Mucosa of rectum (tissue), 2 donors: ENCODE measurements around the gene OGDH.

Experiments used
- H3K27ac ChIP-seq, 2 donors: one replicate each; pipeline ENCODE4 v1.7.0; 2013; ENCODE audit warnings: inconsistent platforms in 2 of 2, low read depth in 2 of 2, low read length in 2 of 2
- H3K27me3 ChIP-seq, 2 donors: one replicate each; pipeline ENCODE4 v1.7.0; 2013; ENCODE audit warnings: low read length in 2 of 2; ENCODE audit not compliant: control insufficient read depth in 2 of 2, insufficient read depth in 2 of 2
- H3K36me3 ChIP-seq, 2 donors: one replicate each; pipeline ENCODE4 v1.7.0; 2013; ENCODE audit warnings: low read length in 2 of 2; ENCODE audit not compliant: control insufficient read depth in 2 of 2, insufficient read depth in 2 of 2
- H3K4me1 ChIP-seq, 2 donors: one replicate each; pipeline ENCODE4 v1.7.0; 2013; ENCODE audit warnings: low read length in 2 of 2, mild to moderate bottlenecking in 1 of 2; ENCODE audit not compliant: control insufficient read depth in 2 of 2, insufficient read depth in 2 of 2
- H3K4me3 ChIP-seq, 2 donors: one replicate each; pipeline ENCODE4 v1.7.0; 2013; ENCODE audit warnings: low read length in 2 of 2
- H3K9ac ChIP-seq, 2 donors: one replicate each; pipeline ENCODE4 v1.7.0; 2013; ENCODE audit warnings: low read length in 2 of 2, low read depth in 1 of 2, mild to moderate bottlenecking in 1 of 2
- H3K9me3 ChIP-seq, 2 donors: one replicate each; pipeline ENCODE4 v1.7.0; 2013; ENCODE audit warnings: low read length in 2 of 2; ENCODE audit not compliant: control insufficient read depth in 2 of 2
- donor health status: healthy.
- donor health status: Normal muscosa, but diverticular disease.

OGDH gene

GRCh38 chr7:44565795-44566559 is 40.5 kb upstream of the OGDH start:
- no peak overlapping the region for H3K27ac ChIP-seq
- peaks cover 51 to 65% of the 10 kb centered on the region in 2 donors for H3K36me3 ChIP-seq

GRCh38 chr7:44566680-44567079 is 39.7 kb upstream of the OGDH start:
- H3K9ac ChIP-seq = no peak overlapping the region
- no peak overlapping the region for H3K4me3 ChIP-seq
- H3K36me3 ChIP-seq = peaks cover 57 to 71% of the 10 kb centered on the region in 2 donors

More at GRCh38 chr7:44565795-44566559, 40.5 kb upstream of the OGDH start:
- Histone ChIP-seq H3K9me3 (no peaks in the 10 kb centered on the region), H3K9ac (no peak overlapping the region), H3K27me3 (no peaks in the 10 kb centered on the region), H3K4me3 (no peak overlapping the region), H3K4me1 (peaks cover 0 to 8% of the 10 kb centered on the region in 2 donors)

GRCh38 chr7:44567884-44568283 is 38.5 kb upstream of the OGDH start:
- H3K36me3 ChIP-seq = peaks cover 62 to 82% of the 10 kb centered on the region in 2 donors

More at GRCh38 chr7:44566680-44567079, 39.7 kb upstream of the OGDH start:
- Histone ChIP-seq H3K9me3 (no peaks in the 10 kb centered on the region), H3K27me3 (no peaks in the 10 kb centered on the region), H3K4me1 (peaks cover 0 to 4% of the 10 kb centered on the region in 2 donors), H3K27ac (no peak overlapping the region)

GRCh38 chr7:44568771-44569560 is 37.5 kb upstream of the OGDH start:
- Histone ChIP-seq H3K4me1 (peaks cover 10% of the 10 kb centered on the region in 2 donors), H3K9me3 (no peaks in the 10 kb centered on the region), H3K9ac (no peak overlapping the region), H3K27ac (no peak overlapping the region), H3K36me3 (peaks cover 63 to 79% of the 10 kb centered on the region in 2 donors), H3K27me3 (no peaks in the 10 kb centered on the region), H3K4me3 (no peak overlapping the region)

More at GRCh38 chr7:44567884-44568283, 38.5 kb upstream of the OGDH start:
- Histone ChIP-seq H3K4me3 (no peak overlapping the region), H3K4me1 (peaks cover 5 to 7% of the 10 kb centered on the region in 2 donors), H3K9ac (no peak overlapping the region), H3K9me3 (no peaks in the 10 kb centered on the region), H3K27me3 (no peaks in the 10 kb centered on the region), H3K27ac (no peak overlapping the region)

GRCh38 chr7:44569959-44570358 is 36.5 kb upstream of the OGDH start:
- H3K27ac ChIP-seq = no peak overlapping the region
- no peaks in the 10 kb centered on the region for H3K9me3 ChIP-seq
- H3K27me3 ChIP-seq = no peaks in the 10 kb centered on the region
- no peak overlapping the region for H3K9ac ChIP-seq
- H3K4me3 ChIP-seq = no peak overlapping the region
- peaks cover 19% of the 10 kb centered on the region in 2 donors for H3K4me1 ChIP-seq
- H3K36me3 ChIP-seq = peaks cover 57 to 73% of the 10 kb centered on the region in 2 donors

GRCh38 chr7:44572771-44573170 is 33.7 kb upstream of the OGDH start:
- Histone ChIP-seq H3K4me3 (peak overlapping the region; percentile 94 to 97), H3K9me3 (no peaks in the 10 kb centered on the region), H3K27ac (no peak overlapping the region), H3K9ac (peak overlapping the region; percentile 90 to 93), H3K4me1 (peaks cover 19 to 21% of the 10 kb centered on the region in 2 donors), H3K27me3 (no peaks in the 10 kb centered on the region), H3K36me3 (peaks cover 41 to 57% of the 10 kb centered on the region in 2 donors)

- peaks cover 38 to 54% of the 10 kb centered on the region in 2 donors for H3K36me3 ChIP-seq
- no peaks in the 10 kb centered on the region for H3K27me3 ChIP-seq
- peak within 1 kb of the TSS; percentile 79 to 85 for H3K27ac ChIP-seq
- H3K9ac ChIP-seq = peak within 1 kb of the TSS; percentile 90 to 93
- no peaks in the 10 kb centered on the region for H3K9me3 ChIP-seq
- H3K4me1 ChIP-seq = peaks cover 19 to 21% of the 10 kb centered on the region in 2 donors
- H3K4me3 ChIP-seq = peak within 1 kb of the TSS; percentile 94 to 97
Observed at GRCh38 chr7:44573464-44574286, 32.8 kb upstream of the OGDH start, which contains the start of gene DDX56. TSS of gene DDX56 (minus strand) at chr7:44573908. CDS start at chr7:44573895, 13 bp downstream.

GRCh38 chr7:44574287-44574872 is 32.0 kb upstream of the OGDH start:
- Histone ChIP-seq H3K9me3 (no peaks in the 10 kb centered on the region), H3K9ac (peak overlapping the region; percentile 90 to 93), H3K4me1 (peaks cover 19 to 21% of the 10 kb centered on the region in 2 donors), H3K36me3 (peaks cover 38 to 54% of the 10 kb centered on the region in 2 donors), H3K4me3 (peak overlapping the region; percentile 94 to 97), H3K27me3 (no peaks in the 10 kb centered on the region), H3K27ac (peak overlapping the region; percentile 79 to 85)

- peaks cover 36 to 53% of the 10 kb centered on the region in 2 donors for H3K36me3 ChIP-seq
- no peak overlapping the region for H3K27ac ChIP-seq
- H3K27me3 ChIP-seq = no peaks in the 10 kb centered on the region
- peaks cover 19 to 21% of the 10 kb centered on the region in 2 donors for H3K4me1 ChIP-seq
- no peak overlapping the region for H3K4me3 ChIP-seq
- H3K9me3 ChIP-seq = no peaks in the 10 kb centered on the region
- H3K9ac ChIP-seq = no peak overlapping the region
Observed at GRCh38 chr7:44575054-44575453, 31.4 kb upstream of the OGDH start.
